Stimulated activated CD4-positive, alpha-beta T cell treated with anti-CD3 and anti-CD28 coated beads, Interleukin-12 subunit alpha, Interleukin-12 subunit beta, amount 100 ng/mL, for 4 hours (primary cell): ENCODE measurements around the gene ZNF618.

Source experiments
- DNase-seq: peaks from one replicate; pipeline ENCODE4 v3.0.0-alpha.2; 2020

The ZNF618 gene

GRCh38 chr9:114086607-114087006 is 210.5 kb downstream of the ZNF618 start:
- no peak for DNase-seq

- no peak for DNase-seq
Measured at GRCh38 chr9:114087721-114088120, 211.6 kb downstream of the ZNF618 start.

- no peak for DNase-seq
Measured at GRCh38 chr9:114088571-114089170, 212.6 kb downstream of the ZNF618 start.

GRCh38 chr9:114089206-114089840 is 213.2 kb downstream of the ZNF618 start:
- DNase-seq = no peak

GRCh38 chr9:114090798-114091197 is 214.7 kb downstream of the ZNF618 start:
- no peak for DNase-seq

- DNase-seq = no peak
Measured at GRCh38 chr9:114091711-114092110, 215.6 kb downstream of the ZNF618 start.

- DNase-seq = no peak
Measured at GRCh38 chr9:114092336-114092735, 216.2 kb downstream of the ZNF618 start.

GRCh38 chr9:114093031-114093471 is 216.9 kb downstream of the ZNF618 start:
- DNase-seq = no peak

GRCh38 chr9:114093761-114094505 is 217.8 kb downstream of the ZNF618 start:
- DNase-seq = no peak

GRCh38 chr9:114094971-114095370 is 218.9 kb downstream of the ZNF618 start:
- DNase-seq = no peak

- DNase-seq = no peak
Measured at GRCh38 chr9:114096041-114096511, 220.0 kb downstream of the ZNF618 start.

- DNase-seq = no peak
Measured at GRCh38 chr9:114096866-114097612, 220.9 kb downstream of the ZNF618 start.

- no peak for DNase-seq
Measured at GRCh38 chr9:114097613-114098020, 221.5 kb downstream of the ZNF618 start.

- DNase-seq = peak; percentile 13
Measured at GRCh38 chr9:114098021-114098935, 222.2 kb downstream of the ZNF618 start.

GRCh38 chr9:114098936-114099668 is 223.0 kb downstream of the ZNF618 start, which contains the start of gene KIF12:
Gene KIF12, minus strand, starts transcription at chr9:114099292. Its CDS starts 16 bp downstream, at chr9:114099276.
- DNase-seq = no peak

GRCh38 chr9:114099669-114100270 is 223.7 kb downstream of the ZNF618 start:
- DNase-seq = no peak

GRCh38 chr9:114100536-114100935 is 224.4 kb downstream of the ZNF618 start:
- no peak for DNase-seq

GRCh38 chr9:114102484-114102883 is 226.4 kb downstream of the ZNF618 start:
- DNase-seq = no peak

GRCh38 chr9:114105236-114105635 is 229.1 kb downstream of the ZNF618 start:
- DNase-seq = no peak
